Spinal cord (tissue), 10 donors: Measurements from ENCODE around the gene CDK5. TPM values are rescaled to one million over a fixed set of nuclear protein-coding genes. Genes with fewer than 3 reads are reported as not detected.
"Not testable (repeated sequence)": the region's sequence is repeated elsewhere in the genome, so short reads cannot be mapped to it uniquely, and the experiment has no call there.

Experiments
- DNase-seq, 6 donors: peaks; one replicate each; pipeline versions ENCODE4 v3.0.0 to v3.0.0-alpha.2; 2013 to 2015; ENCODE audit warnings: low spot score in 6 of 6, low read depth in 4 of 6
- H3K27ac ChIP-seq: one replicate; pipeline ENCODE4 v1.5.1; 2013; ENCODE audit warnings: low read depth, low read length, control low read depth
- H3K27me3 ChIP-seq: one replicate; pipeline ENCODE4 v1.6.1; 2013; ENCODE audit warnings: low read length; ENCODE audit not compliant: control insufficient read depth, insufficient read depth
- H3K36me3 ChIP-seq: one replicate; pipeline ENCODE4 v1.6.1; 2013; ENCODE audit warnings: low read length; ENCODE audit not compliant: control insufficient read depth, insufficient read depth
- H3K4me1 ChIP-seq: one replicate; pipeline ENCODE4 v1.6.1; 2013; ENCODE audit warnings: low read length; ENCODE audit not compliant: control insufficient read depth, insufficient read depth
- H3K4me3 ChIP-seq: one replicate; pipeline ENCODE4 v1.5.1; 2013; ENCODE audit warnings: low read depth, low read length, control low read depth
- H3K9me3 ChIP-seq: one replicate; pipeline ENCODE4 v1.6.1; 2013; ENCODE audit warnings: low read length; ENCODE audit not compliant: control insufficient read depth, insufficient read depth
- WGBS: methylation state at CpG from one replicate; pipeline ENCODE4 v1.1.5; 2013; ENCODE audit warnings: missing lambda C conversion rate; ENCODE audit not compliant: insufficient coverage; 5-methylcytosine and 5-hydroxymethylcytosine counted together
- polyA plus RNA-seq, 2 donors: library from polyadenylated mRNA; unstranded; fragments of 120-200 nt; gene quantifications; one replicate each; pipeline ENCODE4 v1.2.1, GENCODE V29; 2013; ENCODE audit not compliant: insufficient read length in 2 of 2
- total RNA-seq, 2 donors: library from RNA; depleted of rRNA in 1 of 2; stranded (reverse); fragments of 120-200 nt in 1 of 2; fragments of >200 nt in 1 of 2; gene quantifications; one replicate each; pipeline versions ENCODE4 v1.2.3 to v1.2.4, GENCODE V29; 2013 to 2014
- donor health status: healthy.

Gene CDK5
- total and polyA plus RNA-seq, 4 donors = 33.3 to 94.3 (median 64.8) TPM

DNA sequence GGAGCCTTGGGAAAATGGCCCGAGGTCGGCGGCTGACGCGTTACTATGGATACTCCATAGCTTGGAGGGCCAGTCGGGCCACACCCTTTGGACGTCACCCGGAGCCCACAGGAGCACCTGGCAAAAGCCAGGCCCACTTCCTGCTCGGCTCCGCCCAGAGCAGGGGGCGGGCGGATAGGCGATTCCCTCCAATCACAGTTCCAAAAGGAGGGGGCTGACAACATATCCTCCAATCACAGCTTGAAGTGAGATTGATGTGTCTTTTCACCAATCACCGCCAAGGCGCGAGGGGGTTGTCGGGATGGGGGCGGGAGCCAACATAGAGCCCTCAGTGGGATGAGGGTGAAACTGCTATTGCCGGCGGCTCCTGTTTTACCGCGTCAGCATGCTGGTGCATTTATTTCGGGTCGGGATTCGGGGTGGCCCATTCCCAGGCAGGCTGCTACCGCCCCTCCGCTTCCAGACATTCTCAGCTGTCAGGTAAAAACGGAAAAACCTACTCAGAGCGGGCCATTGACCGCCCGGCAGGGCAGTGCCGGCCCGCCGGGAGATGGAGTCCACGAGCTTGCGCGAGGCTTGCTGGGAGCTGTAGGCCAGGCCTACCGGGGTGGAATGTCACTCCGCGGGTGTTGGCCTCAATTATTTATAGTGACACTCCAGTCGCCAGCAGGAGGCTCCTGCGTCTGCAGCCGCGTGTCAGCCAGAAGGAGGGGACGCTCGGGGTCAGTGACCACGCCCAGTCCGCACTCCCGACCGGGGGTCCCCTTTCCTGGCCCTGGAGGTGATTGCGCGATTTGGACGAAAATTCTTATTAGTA is 29.4 kb downstream of the CDK5 start, which contains the start of gene ABCB8:
TSS of gene ABCB8 (plus strand) at position 320 of the 817 bp plus-strand sequence. CDS start at position 386, 66 bp downstream.
- H3K4me1 ChIP-seq = peaks cover 20% of the 10 kb centered on the region
- H3K36me3 ChIP-seq = peaks cover 21% of the 10 kb centered on the region
- peaks cover 1% of the 10 kb centered on the region for H3K27me3 ChIP-seq
- WGBS = under 1% methylated on average over 48 of the region's 53 CpGs
- peak within 1 kb of the TSS; percentile 98 for H3K4me3 ChIP-seq
- no peaks in the 10 kb centered on the region for H3K9me3 ChIP-seq
- DNase-seq = peak; percentile 99 to 100 (median 99)
- H3K27ac ChIP-seq = peak within 1 kb of the TSS; percentile 89

- WGBS = 13% methylated on average over 9 of the region's 16 CpGs
- peaks cover 14% of the 10 kb centered on the region for H3K36me3 ChIP-seq
- DNase-seq, H3K27me3 ChIP-seq, H3K9me3 ChIP-seq: not testable (repeated sequence)
- peaks cover 20% of the 10 kb centered on the region for H3K4me1 ChIP-seq
- peak overlapping the region; percentile 98 for H3K4me3 ChIP-seq
- H3K27ac ChIP-seq = peak overlapping the region; percentile 53
Observed at GRCh38 chr7:151027728-151028130, 30.0 kb downstream of the CDK5 start.

DNA sequence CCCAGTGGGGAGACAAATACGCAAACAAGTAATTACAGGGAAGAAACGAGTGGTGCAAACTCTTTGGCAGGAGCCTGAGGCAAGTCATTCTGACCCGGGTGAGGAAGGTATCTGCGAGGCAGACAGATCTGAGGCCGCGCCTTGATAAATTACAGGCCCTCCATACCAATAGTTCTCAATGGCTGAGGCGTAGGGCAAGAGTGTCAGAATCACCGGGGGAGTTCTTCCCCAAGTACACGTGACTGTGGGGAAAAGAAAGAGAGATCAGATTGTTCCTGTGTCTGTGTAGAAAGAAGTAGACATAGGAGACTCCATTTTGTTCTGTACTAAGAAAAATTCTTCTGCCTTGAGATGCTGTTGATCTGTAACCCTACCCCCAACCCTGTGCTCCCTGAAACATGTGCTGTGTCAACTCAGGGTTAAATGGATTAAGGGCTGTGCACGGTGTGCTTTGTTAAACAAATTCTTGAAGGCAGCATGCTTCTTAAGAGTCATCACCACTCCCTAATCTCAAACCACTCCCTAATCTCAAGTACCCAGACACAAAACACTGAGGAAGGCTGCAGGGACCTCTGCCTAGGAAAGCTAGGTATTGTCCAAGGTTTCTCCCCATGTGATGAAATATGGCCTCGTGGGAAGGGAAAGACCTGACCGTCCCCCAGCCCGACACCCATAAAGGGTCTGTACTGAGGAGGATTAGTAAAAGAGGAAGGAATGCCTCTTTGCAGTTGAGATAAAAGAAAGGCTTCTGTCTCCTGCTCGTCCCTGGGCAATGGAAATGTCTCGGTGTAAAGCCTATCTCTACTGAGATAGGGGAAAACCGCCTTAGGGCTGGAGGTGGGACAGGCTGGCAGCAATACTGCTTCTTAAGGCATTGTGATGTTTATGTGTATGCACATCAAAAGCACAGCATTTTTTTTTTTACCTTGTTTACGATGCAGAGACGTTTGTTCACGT is 30.6 kb downstream of the CDK5 start:
- peak overlapping the region; percentile 98 for H3K4me3 ChIP-seq
- peaks cover 20% of the 10 kb centered on the region for H3K4me1 ChIP-seq
- H3K27ac ChIP-seq, H3K36me3 ChIP-seq, H3K27me3 ChIP-seq, DNase-seq, H3K9me3 ChIP-seq: not testable (repeated sequence)
- 29% methylated on average over 13 of the region's 19 CpGs for WGBS

GRCh38 chr7:151025924-151026671 is 31.6 kb downstream of the CDK5 start:
- no peak for DNase-seq
- 67% methylated on average over 3 of the region's 4 CpGs for WGBS
- Histone ChIP-seq H3K4me1 (peaks cover 20% of the 10 kb centered on the region), H3K36me3 (no peaks in the 10 kb centered on the region), H3K4me3 (no peak overlapping the region), H3K27ac (no peak overlapping the region), H3K9me3 (no peaks in the 10 kb centered on the region), H3K27me3 (peaks cover 2% of the 10 kb centered on the region)

GRCh38 chr7:151024435-151025056 is 33.2 kb downstream of the CDK5 start, which contains the start of gene ATG9B:
TSS of gene ATG9B (minus strand) at chr7:151024494. CDS start at chr7:151024423, 71 bp downstream.
- Histone ChIP-seq H3K9me3 (no peaks in the 10 kb centered on the region), H3K27me3 (peaks cover 15% of the 10 kb centered on the region), H3K4me3 (no peak within 1 kb of the TSS), H3K36me3 (no peaks in the 10 kb centered on the region), H3K4me1 (peaks cover 24% of the 10 kb centered on the region), H3K27ac (no peak within 1 kb of the TSS)
- 88% methylated on average over 1 of the region's 4 CpGs for WGBS
- DNase-seq = no peak

GRCh38 chr7:151023232-151023631 is 34.5 kb downstream of the CDK5 start:
- no peak for DNase-seq
- Histone ChIP-seq H3K4me3 (no peak overlapping the region), H3K36me3 (no peaks in the 10 kb centered on the region), H3K27me3 (peaks cover 26% of the 10 kb centered on the region), H3K27ac (no peak overlapping the region), H3K9me3 (no peaks in the 10 kb centered on the region), H3K4me1 (peaks cover 28% of the 10 kb centered on the region)
- 69% methylated on average over 7 of the region's 10 CpGs for WGBS

DNA sequence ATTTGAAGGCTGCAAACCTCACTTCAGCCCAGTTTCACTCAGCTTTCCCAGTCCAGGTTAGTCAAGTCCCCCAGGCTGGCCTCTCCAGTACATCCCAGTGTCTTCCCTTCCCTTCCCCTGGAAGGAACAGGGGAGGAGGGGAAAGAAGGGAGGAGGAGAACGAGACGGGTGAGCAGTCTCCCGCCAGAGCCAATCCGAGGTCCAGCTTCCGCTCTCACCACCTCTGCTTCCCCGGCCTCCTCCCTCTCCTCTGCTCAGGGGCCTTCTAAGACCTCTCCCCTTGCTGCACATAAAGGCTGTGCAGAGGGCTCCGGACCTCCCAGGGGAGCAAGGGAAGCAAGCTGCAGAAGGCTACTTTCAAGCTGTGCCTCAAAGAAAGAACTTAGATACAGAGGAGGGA is 37.5 kb downstream of the CDK5 start:
- no peak overlapping the region for H3K4me3 ChIP-seq
- H3K27me3 ChIP-seq = peaks cover 30% of the 10 kb centered on the region
- DNase-seq = peak in 1 of 6 donors; percentile 27
- no peaks in the 10 kb centered on the region for H3K9me3 ChIP-seq
- WGBS = 0% methylated on average over 1 of the region's 7 CpGs
- no peak overlapping the region for H3K27ac ChIP-seq
- peaks cover 3% of the 10 kb centered on the region for H3K36me3 ChIP-seq
- peaks cover 30% of the 10 kb centered on the region for H3K4me1 ChIP-seq

DNA sequence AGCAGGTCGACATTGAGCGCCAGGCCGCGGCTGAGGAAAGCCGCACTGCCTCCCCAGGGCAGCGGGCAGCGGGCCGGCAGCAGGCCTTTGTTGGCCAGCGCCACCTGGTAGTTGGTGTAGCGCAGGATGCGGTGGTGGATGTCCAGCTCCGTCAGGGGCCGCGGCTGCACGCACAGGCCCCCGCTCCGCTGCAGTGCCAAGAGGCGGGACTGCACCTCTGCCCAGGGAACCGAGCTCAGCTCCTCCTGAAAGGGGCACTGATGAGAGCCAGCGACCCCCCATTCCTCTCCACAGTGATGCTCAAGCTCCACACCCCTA is 38.6 kb downstream of the CDK5 start:
- peaks cover 3% of the 10 kb centered on the region for H3K36me3 ChIP-seq
- H3K4me3 ChIP-seq = no peak overlapping the region
- H3K27me3 ChIP-seq = peaks cover 32% of the 10 kb centered on the region
- no peak for DNase-seq
- H3K27ac ChIP-seq = no peak overlapping the region
- H3K4me1 ChIP-seq = peaks cover 33% of the 10 kb centered on the region
- H3K9me3 ChIP-seq = no peaks in the 10 kb centered on the region
- 11% methylated on average over 20 of the region's 20 CpGs for WGBS
